GM18517 (cell line): Measurements from ENCODE around the gene PTPRG.
A peak's percentile ranks its signal among the peaks of the same experiment; 100 is the strongest.

Source experiments
- ATAC-seq: cut with Tn5 transposase; IDR thresholded peaks from one replicate; pipeline ENCODE4 v1.9.1; 2021; ENCODE audit warnings: mild to moderate bottlenecking, moderate library complexity; ENCODE audit not compliant: unreplicated experiment

Gene PTPRG

GRCh38 chr3:61877359-61878138, 316.2 kb downstream of the PTPRG start:
- ATAC-seq, result peak; percentile 95

- no peak for ATAC-seq
Observed at GRCh38 chr3:61882253-61882652, 320.9 kb downstream of the PTPRG start.

GRCh38 chr3:61884794-61885193, 323.4 kb downstream of the PTPRG start:
- no peak for ATAC-seq

- no peak for ATAC-seq
Observed at GRCh38 chr3:61885414-61885813, 324.0 kb downstream of the PTPRG start.

- no peak for ATAC-seq
Observed at GRCh38 chr3:61887206-61887605, 325.8 kb downstream of the PTPRG start.

GRCh38 chr3:61889259-61889658, 327.9 kb downstream of the PTPRG start:
- no peak for ATAC-seq

GRCh38 chr3:61890167-61890566, 328.8 kb downstream of the PTPRG start:
- no peak for ATAC-seq

GRCh38 chr3:61890586-61890985, 329.2 kb downstream of the PTPRG start:
- ATAC-seq, result no peak

- no peak for ATAC-seq
Observed at GRCh38 chr3:61892891-61893290, 331.5 kb downstream of the PTPRG start.

- no peak for ATAC-seq
Observed at GRCh38 chr3:61893840-61894566, 332.6 kb downstream of the PTPRG start.

- ATAC-seq, result peak; percentile 97
Observed at GRCh38 chr3:61894988-61895935, 333.9 kb downstream of the PTPRG start.

GRCh38 chr3:61896251-61896650, 334.9 kb downstream of the PTPRG start:
- ATAC-seq, result no peak

GRCh38 chr3:61897848-61898247, 336.5 kb downstream of the PTPRG start:
- no peak for ATAC-seq

- no peak for ATAC-seq
Observed at GRCh38 chr3:61899700-61900462, 338.5 kb downstream of the PTPRG start.

- no peak for ATAC-seq
Observed at GRCh38 chr3:61901496-61901895, 340.1 kb downstream of the PTPRG start.

GRCh38 chr3:61901986-61902385, 340.6 kb downstream of the PTPRG start:
- ATAC-seq, result no peak

GRCh38 chr3:61903074-61903473, 341.7 kb downstream of the PTPRG start:
- no peak for ATAC-seq

- no peak for ATAC-seq
Observed at GRCh38 chr3:61903931-61904657, 342.7 kb downstream of the PTPRG start.

- no peak for ATAC-seq
Observed at GRCh38 chr3:61907210-61907795, 345.9 kb downstream of the PTPRG start.
